ENCODE data around the gene FKBP11. TPM values are rescaled to one million over a fixed set of nuclear protein-coding genes. Genes with fewer than 3 reads are reported as not detected.

The FKBP11 gene
- total and polyA plus RNA-seq, 2 of the 8 experiments (the other 6 are each of a cell fraction or from before 2014, with no cell fraction given): 45.7 to 65.1 TPM

DNA sequence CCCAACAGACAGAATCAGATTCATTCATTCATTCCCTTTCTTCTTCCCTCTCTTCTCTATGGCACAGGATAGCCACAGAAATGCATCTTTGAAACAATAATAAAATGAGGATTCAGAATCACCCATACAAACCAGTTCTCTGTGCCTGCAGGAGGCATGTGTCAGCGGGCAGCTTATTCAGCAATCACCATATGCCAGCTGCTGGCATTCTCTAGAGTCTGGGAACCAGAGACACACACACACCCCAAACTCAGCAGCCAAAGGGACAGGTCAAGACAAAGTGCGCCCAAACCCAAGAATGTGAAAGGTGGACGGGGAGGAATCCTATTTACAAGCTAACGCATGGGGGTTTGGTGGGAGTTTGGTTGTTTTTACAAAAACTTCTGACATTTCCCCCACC is 17.9 kb upstream of the FKBP11 start:
- Histone ChIP-seq H2BK5ac (ENCODE audit: low read depth, low read length) (no peak overlapping the region), H3K36me3 (ENCODE audit: control insufficient read depth in 2 of 4, insufficient read depth in 4 of 4, low read length in 3 of 4) (peaks cover 18 to 32% (median 27%) of the 10 kb centered on the region in 4 experiments), H2AFZ (ENCODE audit: low read length) (no peak overlapping the region), H2BK15ac (ENCODE audit: low read length) (no peak overlapping the region), H2BK20ac (ENCODE audit: low read length) (no peak overlapping the region), H3K4me2 (ENCODE audit: insufficient read depth in 1 of 2, low read depth in 2 of 2, low read length in 2 of 2) (no peak overlapping the region), H3K79me1 (ENCODE audit: low read depth, low read length) (peaks cover 3% of the 10 kb centered on the region), H3K9ac (replicated peaks in 1 of 4; ENCODE audit: extremely low read depth in 1 of 4, low read depth in 3 of 4, low read length in 3 of 4) (no peak overlapping the region; a peak in 1 of 7 replicates), H2AK5ac (ENCODE audit: low read depth, low read length) (no peak overlapping the region), H3K23me2 (ENCODE audit: low read depth, low read length) (no peaks in the 10 kb centered on the region), H3K27ac (ENCODE audit: low read depth, low read length) (no peak overlapping the region), H4K5ac (ENCODE audit: insufficient read length, low read depth, low read length) (no peak overlapping the region), H2BK120ac (replicated peaks; ENCODE audit: low read depth, low read length) (no peak overlapping the region), H3K23ac (ENCODE audit: insufficient read length) (no peak overlapping the region), H3K18ac (ENCODE audit: extremely low read depth, low read length) (no peak overlapping the region), H2BK12ac (ENCODE audit: low read depth, low read length) (no peak overlapping the region), H4K91ac (replicated peaks; ENCODE audit: insufficient read length, low read length) (no peak overlapping the region), H3K27me3 (replicated peaks in 1 of 4; ENCODE audit: control insufficient read depth in 3 of 4, extremely low read depth in 1 of 4, insufficient read depth in 3 of 4, low read length in 3 of 4) (no peaks in the 10 kb centered on the region), H3K79me2 (ENCODE audit: control insufficient read depth in 1 of 2, insufficient read depth in 2 of 2, low read length in 2 of 2) (peaks cover 0 to 66% of the 10 kb centered on the region in 2 experiments; a peak in 3 of 4 replicates), H4K20me1 (replicated peaks in 1 of 2; ENCODE audit: control insufficient read depth in 1 of 2, insufficient read depth in 2 of 2, low read length in 2 of 2) (peaks cover 11 to 31% of the 10 kb centered on the region in 2 experiments), H3K56ac (replicated peaks; ENCODE audit: insufficient read length, low read depth, low read length) (peak overlapping the region; percentile 54), H3K4me3 (ENCODE audit: extremely low read depth in 1 of 4, insufficient read depth in 2 of 4, low read depth in 3 of 4, low read length in 4 of 4) (no peak overlapping the region), H3K4me1 (replicated peaks in 1 of 4; ENCODE audit: control insufficient read depth in 3 of 4, insufficient read depth in 4 of 4, low read length in 3 of 4) (no peaks in the 10 kb centered on the region; a peak in 1 of 7 replicates), H3K14ac (ENCODE audit: insufficient read length) (no peak overlapping the region), H3K4ac (replicated peaks; ENCODE audit: insufficient read length, low read depth, low read length) (no peak overlapping the region), H4K8ac (ENCODE audit: extremely low read depth, insufficient read depth, low read length) (no peak overlapping the region), H3K9me3 (ENCODE audit: insufficient read depth in 2 of 2, low read depth in 1 of 2, low read length in 1 of 2) (no peaks in the 10 kb centered on the region)
- POLR2A ChIA-PET (ENCODE audit: partially characterized antibody): interaction anchor here (1.1 to 8.7 kb wide), 4 partner anchors 9 to 18 kb away, joined by 4 to 77 read pairs (median 4); partner anchors contain the start of genes ARF3 and FKBP11
- WGBS, 2 experiments (ENCODE audit: extremely low coverage in 1 of 2, insufficient coverage in 1 of 2, insufficient read length in 1 of 2, insufficient replicate concordance in 2 of 2, low coverage in 1 of 2, low lambda C conversion rate in 2 of 2, missing lambda C conversion rate in 1 of 2): 90% methylated on average over 4 of the region's 4 CpGs; no CpG with 5 or more reads in 1 of the 2 experiments
- CTCF ChIA-PET (ENCODE audit: partially characterized antibody): interaction anchor here (0.8 to 19.9 kb wide), 8 partner anchors 9 to 100 kb away, joined by 3 to 280 read pairs (median 6); partner anchors contain the start of genes FKBP11 and WNT1
- DNase-seq (ENCODE audit: low read depth in 1 of 2, low spot score in 2 of 2): no peak
- no peak for FAIRE-seq
- TF ChIP-seq KDM4A (IDR thresholded peaks at IDR 0.05; ENCODE audit: low read depth, low read length, severe bottlenecking): no peak
- no peak for TF ChIP-seq CREB1 (IDR thresholded peaks at IDR 0.05)
- TF ChIP-seq, protein P1, sequence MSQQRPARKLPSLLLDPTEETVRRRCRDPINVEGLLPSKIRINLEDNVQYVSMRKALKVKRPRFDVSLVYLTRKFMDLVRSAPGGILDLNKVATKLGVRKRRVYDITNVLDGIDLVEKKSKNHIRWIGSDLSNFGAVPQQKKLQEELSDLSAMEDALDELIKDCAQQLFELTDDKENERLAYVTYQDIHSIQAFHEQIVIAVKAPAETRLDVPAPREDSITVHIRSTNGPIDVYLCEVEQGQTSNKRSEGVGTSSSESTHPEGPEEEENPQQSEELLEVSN (IDR thresholded peaks at IDR 0.05): no peak
- TF ChIP-seq POU5F1 (IDR thresholded peaks at IDR 0.05; ENCODE audit: low read depth, low read length): no peak
- TF ChIP-seq RNF2 (IDR thresholded peaks at IDR 0.05; ENCODE audit: borderline replicate concordance, low read depth, low read length, missing control alignments, poor library complexity, severe bottlenecking): no peak
- TF ChIP-seq SIN3A (conservative IDR thresholded peaks at IDR 0.05 in 1 of 2, IDR thresholded peaks at IDR 0.05 in 1 of 2; ENCODE audit: low read depth in 1 of 2, low read length in 2 of 2): no peak
- TF ChIP-seq, protein P2, sequence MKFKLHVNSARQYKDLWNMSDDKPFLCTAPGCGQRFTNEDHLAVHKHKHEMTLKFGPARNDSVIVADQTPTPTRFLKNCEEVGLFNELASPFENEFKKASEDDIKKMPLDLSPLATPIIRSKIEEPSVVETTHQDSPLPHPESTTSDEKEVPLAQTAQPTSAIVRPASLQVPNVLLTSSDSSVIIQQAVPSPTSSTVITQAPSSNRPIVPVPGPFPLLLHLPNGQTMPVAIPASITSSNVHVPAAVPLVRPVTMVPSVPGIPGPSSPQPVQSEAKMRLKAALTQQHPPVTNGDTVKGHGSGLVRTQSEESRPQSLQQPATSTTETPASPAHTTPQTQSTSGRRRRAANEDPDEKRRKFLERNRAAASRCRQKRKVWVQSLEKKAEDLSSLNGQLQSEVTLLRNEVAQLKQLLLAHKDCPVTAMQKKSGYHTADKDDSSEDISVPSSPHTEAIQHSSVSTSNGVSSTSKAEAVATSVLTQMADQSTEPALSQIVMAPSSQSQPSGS (IDR thresholded peaks at IDR 0.05; ENCODE audit: low read length): no peak
- TF ChIP-seq CHD2 (IDR thresholded peaks at IDR 0.05; ENCODE audit: low read length): no peak
- no peak for TF ChIP-seq SUZ12 (IDR thresholded peaks at IDR 0.05; ENCODE audit: low read length)
- TF ChIP-seq, protein P3, sequence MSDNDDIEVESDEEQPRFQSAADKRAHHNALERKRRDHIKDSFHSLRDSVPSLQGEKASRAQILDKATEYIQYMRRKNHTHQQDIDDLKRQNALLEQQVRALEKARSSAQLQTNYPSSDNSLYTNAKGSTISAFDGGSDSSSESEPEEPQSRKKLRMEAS (IDR thresholded peaks at IDR 0.05): no peak

Data from H1 (cell line).